Measurements from ENCODE around the gene SCFD1. TPM values are rescaled to one million over a fixed set of nuclear protein-coding genes. Genes with fewer than 3 reads are reported as not detected.
"Not testable (repeated sequence)": the region's sequence is repeated elsewhere in the genome, so short reads cannot be mapped to it uniquely, and the experiment has no call there.

SCFD1 gene
- total RNA-seq, 4 donors from 2014 or later = 43.4 to 128 (median 84.3) TPM

DNA sequence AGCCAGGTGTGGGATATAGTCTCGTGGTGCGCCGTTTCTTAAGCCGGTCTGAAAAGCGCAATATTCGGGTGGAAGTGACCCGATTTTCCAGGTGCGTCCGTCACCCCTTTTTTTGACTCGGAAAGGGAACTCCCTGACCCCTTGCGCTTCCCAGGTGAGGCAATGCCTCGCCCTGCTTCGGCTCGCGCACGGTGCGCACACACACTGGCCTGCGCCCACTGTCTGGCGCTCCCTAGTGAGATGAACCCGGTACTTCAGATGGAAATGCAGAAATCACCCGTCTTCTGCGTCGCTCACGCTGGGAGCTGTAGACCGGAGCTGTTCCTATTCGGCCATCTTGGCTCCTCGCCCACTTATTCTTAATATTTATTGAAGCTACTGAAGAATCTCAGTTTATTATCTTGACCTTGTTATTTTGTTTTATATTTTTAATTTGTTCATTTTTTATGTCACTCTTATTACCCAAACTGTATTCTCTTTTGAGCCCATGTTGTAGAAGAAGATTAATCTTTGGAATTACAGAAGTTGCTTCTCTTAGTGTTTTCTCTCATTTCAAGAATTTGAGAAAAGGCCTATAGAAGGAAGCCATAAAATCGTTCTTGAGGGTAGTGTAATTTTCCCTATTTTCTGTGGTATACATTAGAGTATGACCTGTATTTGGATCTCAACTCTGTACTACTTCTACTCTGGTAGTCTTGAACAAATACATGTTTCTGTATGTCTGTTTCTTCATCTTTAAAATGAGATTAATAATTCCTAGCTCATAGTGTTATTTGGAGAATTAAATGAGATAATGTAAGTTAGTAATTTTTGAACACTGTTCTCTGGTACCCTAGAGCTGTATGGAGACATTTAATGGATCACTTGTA is 68.6 kb downstream of the SCFD1 start:
- in situ Hi-C loops (cut with MboI; ENCODE audit: low pct_ligation_motif_present in 1 of 4, low pct_unique_long_range_greater_than_20kb in 1 of 4, low sequenced_read_pairs in 3 of 4); intact Hi-C loops (cut with DNase I; ENCODE audit: low total_unique reads); H3K27me3 ChIP-seq; H3K4me1 ChIP-seq; H3K9me3 ChIP-seq; H3K36me3 ChIP-seq: not testable (repeated sequence)
- Histone ChIP-seq H3K27ac (peak overlapping the region; percentile 8 to 76 (median 67)), H3K4me3 (peak overlapping the region in 2 of 4 donors; percentile 15 to 33)
- DNase-seq = peak; percentile 73
- WGBS, 2 donors (ENCODE audit: low coverage in 1 of 2) = 27 to 41% methylated on average over 2 to 15 of the region's 28 CpGs
- TF ChIP-seq, protein P1, sequence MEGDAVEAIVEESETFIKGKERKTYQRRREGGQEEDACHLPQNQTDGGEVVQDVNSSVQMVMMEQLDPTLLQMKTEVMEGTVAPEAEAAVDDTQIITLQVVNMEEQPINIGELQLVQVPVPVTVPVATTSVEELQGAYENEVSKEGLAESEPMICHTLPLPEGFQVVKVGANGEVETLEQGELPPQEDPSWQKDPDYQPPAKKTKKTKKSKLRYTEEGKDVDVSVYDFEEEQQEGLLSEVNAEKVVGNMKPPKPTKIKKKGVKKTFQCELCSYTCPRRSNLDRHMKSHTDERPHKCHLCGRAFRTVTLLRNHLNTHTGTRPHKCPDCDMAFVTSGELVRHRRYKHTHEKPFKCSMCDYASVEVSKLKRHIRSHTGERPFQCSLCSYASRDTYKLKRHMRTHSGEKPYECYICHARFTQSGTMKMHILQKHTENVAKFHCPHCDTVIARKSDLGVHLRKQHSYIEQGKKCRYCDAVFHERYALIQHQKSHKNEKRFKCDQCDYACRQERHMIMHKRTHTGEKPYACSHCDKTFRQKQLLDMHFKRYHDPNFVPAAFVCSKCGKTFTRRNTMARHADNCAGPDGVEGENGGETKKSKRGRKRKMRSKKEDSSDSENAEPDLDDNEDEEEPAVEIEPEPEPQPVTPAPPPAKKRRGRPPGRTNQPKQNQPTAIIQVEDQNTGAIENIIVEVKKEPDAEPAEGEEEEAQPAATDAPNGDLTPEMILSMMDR (IDR thresholded peaks at IDR 0.05) = peak; percentile 22 to 68 (median 42)

DNA sequence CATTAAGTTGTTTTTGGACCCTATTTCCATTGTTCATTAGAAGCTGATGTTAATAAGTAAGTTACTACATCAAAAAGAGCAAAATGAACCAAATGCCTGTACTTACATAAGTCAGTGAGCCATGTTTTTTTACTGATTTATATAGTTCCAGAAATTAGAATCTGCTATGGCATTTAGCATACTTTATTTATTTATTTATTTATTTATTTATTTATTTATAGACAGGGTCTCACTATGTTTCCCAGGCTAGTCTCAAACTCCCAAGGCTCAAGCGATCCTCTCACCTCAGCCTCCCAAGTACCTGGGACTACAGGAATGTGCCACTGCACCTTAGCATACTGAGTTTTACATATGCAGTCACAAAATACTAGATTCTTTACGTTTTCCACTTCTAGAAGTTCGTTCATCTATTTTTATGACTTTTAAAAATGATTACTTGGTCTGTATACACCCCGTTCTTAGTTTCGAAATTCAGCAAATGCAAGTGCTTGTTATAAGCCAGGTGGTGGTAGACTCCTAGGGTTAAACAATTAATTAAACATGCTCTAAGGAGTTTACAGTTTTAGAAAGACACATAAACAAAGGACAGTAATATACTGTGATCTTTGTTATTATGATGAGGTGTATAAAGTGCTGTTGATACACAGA is 69.8 kb downstream of the SCFD1 start:
- in situ Hi-C loops (cut with MboI; ENCODE audit: low pct_ligation_motif_present in 1 of 4, low pct_unique_long_range_greater_than_20kb in 1 of 4, low sequenced_read_pairs in 3 of 4) = no loop called here
- TF ChIP-seq, protein P1 (IDR thresholded peaks at IDR 0.05) = no peak
- no peak for TF ChIP-seq POLR2AphosphoS5 (IDR thresholded peaks at IDR 0.05)
- TF ChIP-seq EP300 (IDR thresholded peaks at IDR 0.05; ENCODE audit: low read depth) = no peak
- no peak for TF ChIP-seq POLR2A (IDR thresholded peaks at IDR 0.05)
- H3K36me3 ChIP-seq = peaks cover 0 to 9% (median 3%) of the 10 kb centered on the region in 4 donors
- H3K4me3 ChIP-seq = no peak overlapping the region
- DNase-seq = no peak
- H3K27me3 ChIP-seq = no peaks in the 10 kb centered on the region
- WGBS, 2 donors (ENCODE audit: low coverage in 1 of 2) = 91% methylated on average over 5 of the region's 5 CpGs
- H3K4me1 ChIP-seq = peaks cover 0 to 7% (median 3%) of the 10 kb centered on the region in 4 donors
- intact Hi-C loops (cut with DNase I; ENCODE audit: low total_unique reads) = no loop called here
- H3K27ac ChIP-seq = no peak overlapping the region
- no peaks in the 10 kb centered on the region for H3K9me3 ChIP-seq

DNA sequence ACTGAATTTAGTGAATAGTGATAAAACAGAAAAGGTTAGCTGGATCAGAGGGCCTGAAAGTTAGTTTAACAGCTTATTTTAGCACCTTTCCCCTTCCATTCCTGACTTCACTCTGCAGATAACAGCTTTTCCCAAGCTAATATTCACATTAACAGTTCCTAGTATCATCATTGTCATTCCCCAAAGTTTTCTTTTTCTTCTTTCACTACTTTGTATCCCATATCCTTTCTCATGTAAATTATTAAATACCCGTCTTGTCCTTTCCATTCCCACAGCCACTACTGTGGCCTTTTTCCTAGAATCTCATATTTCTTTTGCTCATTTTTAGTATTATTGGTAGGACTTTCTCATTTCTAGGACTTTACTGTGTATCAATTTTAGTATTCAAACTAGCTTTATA is 70.5 kb downstream of the SCFD1 start:
- Histone ChIP-seq H3K27ac (no peak overlapping the region), H3K9me3 (no peaks in the 10 kb centered on the region), H3K4me1 (peaks cover 0 to 7% (median 3%) of the 10 kb centered on the region in 4 donors), H3K4me3 (no peak overlapping the region), H3K36me3 (peaks cover 0 to 9% (median 3%) of the 10 kb centered on the region in 4 donors), H3K27me3 (no peaks in the 10 kb centered on the region)
- intact Hi-C loops (cut with DNase I; ENCODE audit: low total_unique reads) (no loop called here), in situ Hi-C loops (cut with MboI; ENCODE audit: low pct_ligation_motif_present in 1 of 4, low pct_unique_long_range_greater_than_20kb in 1 of 4, low sequenced_read_pairs in 3 of 4) (no loop called here)
- WGBS, 2 donors (ENCODE audit: low coverage in 1 of 2) = 88 to 95% methylated on average over 1 of the region's 1 CpG
- TF ChIP-seq EP300 (IDR thresholded peaks at IDR 0.05; ENCODE audit: low read depth) (no peak), POLR2A (IDR thresholded peaks at IDR 0.05) (no peak), POLR2AphosphoS5 (IDR thresholded peaks at IDR 0.05) (no peak)
- TF ChIP-seq, protein P1 (IDR thresholded peaks at IDR 0.05) = no peak
- no peak for DNase-seq

DNA sequence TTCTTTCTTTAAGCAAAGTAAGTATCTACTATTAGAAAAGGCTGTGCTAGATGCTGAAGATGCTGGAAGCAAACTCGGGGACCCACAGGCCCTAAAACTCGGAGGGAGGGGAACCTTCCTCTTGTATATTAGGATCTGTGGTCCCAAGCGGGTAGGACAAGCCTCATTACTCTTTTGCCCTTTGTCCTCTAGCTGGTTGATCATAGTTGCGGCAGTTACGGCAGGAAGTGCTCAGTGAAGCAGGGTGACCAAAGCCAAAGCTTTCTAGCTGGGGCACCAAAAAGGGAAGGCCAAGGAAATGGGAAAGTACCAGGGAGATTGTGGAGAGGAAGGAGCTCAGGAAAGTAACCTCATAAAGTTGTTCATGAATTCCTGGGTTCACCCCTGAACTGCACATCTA is 76.3 kb downstream of the SCFD1 start:
- in situ Hi-C loops (cut with MboI; ENCODE audit: low pct_ligation_motif_present in 1 of 4, low pct_unique_long_range_greater_than_20kb in 1 of 4, low sequenced_read_pairs in 3 of 4) (no loop called here), intact Hi-C loops (cut with DNase I; ENCODE audit: low total_unique reads) (no loop called here)
- Histone ChIP-seq H3K9me3 (no peaks in the 10 kb centered on the region), H3K27me3 (no peaks in the 10 kb centered on the region), H3K4me3 (no peak overlapping the region), H3K4me1 (no peaks in the 10 kb centered on the region), H3K27ac (no peak overlapping the region), H3K36me3 (peaks cover 0 to 11% (median 5%) of the 10 kb centered on the region in 4 donors)
- no peak for DNase-seq
- WGBS, 2 donors (ENCODE audit: low coverage in 1 of 2) = 75% methylated on average over 5 of the region's 5 CpGs; no CpG with 5 or more reads in 1 of the 2 donors
- TF ChIP-seq, protein P1 (IDR thresholded peaks at IDR 0.05) = no peak

All from transverse colon (tissue), 4 donors.